ENCODE results near the gene WDR26. TPM values are rescaled to one million over a fixed set of nuclear protein-coding genes. Genes with fewer than 3 reads are reported as not detected.

WDR26 gene
- total RNA-seq, 1 donor from 2014 or later: 22.2 TPM

DNA sequence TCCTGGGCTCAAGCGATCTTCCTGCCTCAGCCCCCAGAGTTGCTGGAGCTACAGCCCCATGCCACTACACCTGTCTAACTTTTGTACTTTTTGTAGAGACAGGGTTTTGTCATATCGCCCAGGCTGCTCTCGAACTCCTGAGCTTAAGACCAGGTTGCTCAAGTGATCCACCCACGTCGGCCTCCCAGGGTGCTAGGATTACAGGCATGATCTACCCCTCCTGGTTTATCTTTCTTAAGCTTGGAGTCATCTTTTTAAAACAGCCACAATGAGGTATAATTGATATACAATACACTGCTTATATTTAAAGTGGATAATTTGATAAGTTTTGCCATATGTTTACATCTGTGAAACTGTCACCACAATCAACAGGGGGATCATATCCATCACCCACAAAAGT lies 25.4 kb upstream of the WDR26 start:
- DNase-seq (ENCODE audit: low read depth): no peak
- H3K4me3 ChIP-seq (ENCODE audit: low read depth, low read length): no peak overlapping the region
- TF ChIP-seq, protein P1, sequence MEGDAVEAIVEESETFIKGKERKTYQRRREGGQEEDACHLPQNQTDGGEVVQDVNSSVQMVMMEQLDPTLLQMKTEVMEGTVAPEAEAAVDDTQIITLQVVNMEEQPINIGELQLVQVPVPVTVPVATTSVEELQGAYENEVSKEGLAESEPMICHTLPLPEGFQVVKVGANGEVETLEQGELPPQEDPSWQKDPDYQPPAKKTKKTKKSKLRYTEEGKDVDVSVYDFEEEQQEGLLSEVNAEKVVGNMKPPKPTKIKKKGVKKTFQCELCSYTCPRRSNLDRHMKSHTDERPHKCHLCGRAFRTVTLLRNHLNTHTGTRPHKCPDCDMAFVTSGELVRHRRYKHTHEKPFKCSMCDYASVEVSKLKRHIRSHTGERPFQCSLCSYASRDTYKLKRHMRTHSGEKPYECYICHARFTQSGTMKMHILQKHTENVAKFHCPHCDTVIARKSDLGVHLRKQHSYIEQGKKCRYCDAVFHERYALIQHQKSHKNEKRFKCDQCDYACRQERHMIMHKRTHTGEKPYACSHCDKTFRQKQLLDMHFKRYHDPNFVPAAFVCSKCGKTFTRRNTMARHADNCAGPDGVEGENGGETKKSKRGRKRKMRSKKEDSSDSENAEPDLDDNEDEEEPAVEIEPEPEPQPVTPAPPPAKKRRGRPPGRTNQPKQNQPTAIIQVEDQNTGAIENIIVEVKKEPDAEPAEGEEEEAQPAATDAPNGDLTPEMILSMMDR (conservative IDR thresholded peaks at IDR 0.05; ENCODE audit: low read depth, low read length): no peak

DNA sequence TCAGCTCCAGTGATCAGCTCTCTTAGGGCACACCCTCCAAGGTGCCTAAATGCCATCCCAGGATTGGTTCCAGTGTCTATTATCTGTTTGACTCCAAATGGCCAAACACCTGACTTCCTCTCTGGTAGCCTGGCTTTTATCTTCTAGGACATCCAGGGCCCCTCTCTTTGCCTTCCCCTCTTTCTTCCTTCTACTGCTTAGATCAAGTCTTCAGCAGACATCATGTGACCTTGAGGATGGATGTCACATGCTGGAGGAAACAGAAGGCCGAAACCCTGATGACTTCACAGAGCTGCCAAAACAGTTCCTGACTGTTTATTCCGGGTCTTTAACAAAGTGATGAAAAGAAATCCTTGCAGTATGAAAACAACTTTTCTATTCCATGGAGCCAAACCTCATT lies 24.4 kb upstream of the WDR26 start:
- TF ChIP-seq, protein P1 (conservative IDR thresholded peaks at IDR 0.05; ENCODE audit: low read depth, low read length): no peak
- DNase-seq (ENCODE audit: low read depth): no peak

DNA sequence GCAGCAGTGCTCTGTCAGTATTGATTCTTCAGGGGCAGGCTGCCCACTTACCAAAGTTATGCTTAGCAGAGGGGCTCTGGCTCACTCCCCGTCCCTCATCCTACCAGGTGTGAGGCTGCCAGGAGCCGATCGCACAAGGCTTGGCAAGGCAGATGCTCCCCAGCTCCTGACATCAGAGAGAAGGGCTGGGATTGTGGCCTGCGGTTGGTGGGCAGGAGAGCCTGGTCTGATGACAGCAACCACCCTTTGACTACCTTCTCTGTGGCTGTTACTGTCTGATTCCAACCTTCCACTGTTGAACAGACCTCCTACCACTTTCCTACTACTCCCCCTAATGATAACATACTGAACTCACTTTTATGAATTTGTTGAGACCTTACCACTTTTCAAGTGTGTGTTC lies 23.7 kb upstream of the WDR26 start:
- TF ChIP-seq, protein P1 (conservative IDR thresholded peaks at IDR 0.05; ENCODE audit: low read depth, low read length): no peak
- DNase-seq (ENCODE audit: low read depth): no peak

More for the DNA sequence above, 24.4 kb upstream of the WDR26 start:
- H3K4me3 ChIP-seq (ENCODE audit: low read depth, low read length): no peak overlapping the region

DNA sequence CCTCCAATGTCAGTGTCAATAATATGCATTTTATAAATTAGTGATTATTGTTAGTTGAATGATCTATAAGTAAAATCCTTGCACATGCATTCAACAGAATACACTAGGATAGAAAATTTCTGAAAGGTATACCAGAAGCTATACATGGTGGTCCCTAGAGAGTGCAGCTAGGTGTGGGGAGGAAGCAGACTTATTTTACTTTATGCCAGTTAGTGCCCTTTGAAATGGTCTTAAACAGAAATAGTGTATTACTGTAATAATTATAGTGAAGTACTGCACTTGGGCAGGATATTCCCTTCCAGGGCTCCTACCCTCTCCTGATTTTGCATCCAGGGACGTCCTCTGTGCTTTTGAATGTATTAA lies 23.2 kb upstream of the WDR26 start:
- TF ChIP-seq, protein P1 (conservative IDR thresholded peaks at IDR 0.05; ENCODE audit: low read depth, low read length): no peak
- no peak overlapping the region for H3K4me3 ChIP-seq (ENCODE audit: low read depth, low read length)
- no peak for DNase-seq (ENCODE audit: low read depth)

More for the DNA sequence above, 23.7 kb upstream of the WDR26 start:
- no peak overlapping the region for H3K4me3 ChIP-seq (ENCODE audit: low read depth, low read length)

DNA sequence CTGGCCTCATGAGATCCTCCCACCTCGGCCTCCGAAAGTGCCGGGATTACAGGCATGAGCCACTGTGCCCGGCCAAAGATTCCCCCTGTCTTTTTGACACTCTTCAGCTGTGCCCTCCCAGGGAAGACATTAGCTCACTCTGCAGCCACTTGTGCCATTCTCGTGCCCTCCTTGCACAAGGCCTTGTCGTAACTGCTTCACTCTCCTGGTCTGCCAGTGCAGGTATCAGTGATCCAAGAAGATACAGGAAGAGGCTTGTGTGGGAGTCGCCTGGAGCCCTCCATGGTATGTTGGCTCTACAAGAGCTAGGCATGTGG lies 22.0 kb upstream of the WDR26 start:
- TF ChIP-seq, protein P1 (conservative IDR thresholded peaks at IDR 0.05; ENCODE audit: low read depth, low read length): no peak
- no peak for DNase-seq (ENCODE audit: low read depth)
- no peak overlapping the region for H3K4me3 ChIP-seq (ENCODE audit: low read depth, low read length)

DNA sequence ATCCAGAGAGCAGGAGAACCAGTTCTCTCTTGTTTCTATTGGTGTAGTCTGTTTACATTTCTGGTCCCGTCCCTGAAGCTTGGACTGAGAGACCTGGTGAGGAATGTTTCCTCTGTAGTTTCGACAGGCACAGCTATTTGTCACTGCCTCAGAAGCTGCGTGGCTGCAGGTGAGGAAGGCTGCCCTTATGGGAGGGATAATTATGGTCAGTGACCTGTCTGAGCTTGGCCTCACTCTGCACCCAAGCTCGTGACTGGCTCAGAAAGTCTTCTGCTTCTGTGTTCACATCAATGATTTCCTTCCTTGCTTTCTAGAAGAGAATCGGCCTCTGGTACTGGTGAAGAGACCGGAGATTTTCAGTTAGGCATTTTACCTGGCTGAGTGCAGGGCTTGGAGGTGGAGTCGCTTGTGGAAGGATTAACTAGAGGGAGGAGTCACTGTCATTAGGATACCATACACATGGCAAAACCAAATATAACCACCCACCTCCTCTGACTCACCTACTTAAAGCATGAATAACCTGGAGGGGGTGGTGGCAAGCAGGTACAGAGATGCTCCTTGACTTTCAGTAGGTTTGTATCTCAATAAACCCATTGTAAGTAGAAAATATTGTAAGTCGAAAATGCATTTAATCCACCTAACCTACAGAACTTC lies 19.9 kb upstream of the WDR26 start:
- TF ChIP-seq, protein P1 (conservative IDR thresholded peaks at IDR 0.05; ENCODE audit: low read depth, low read length): no peak
- no peak for DNase-seq (ENCODE audit: low read depth)
- H3K4me3 ChIP-seq (ENCODE audit: low read depth, low read length): no peak overlapping the region

All from epithelial cell of proximal tubule (primary cell).